HG03064 (cell line): Measurements from ENCODE around the gene NPAS2.

Source experiments
- ATAC-seq: cut with Tn5 transposase; IDR thresholded peaks from one replicate; pipeline ENCODE4 v1.9.1; 2021; ENCODE audit warnings: low read depth; ENCODE audit not compliant: unreplicated experiment

Gene NPAS2

GRCh38 chr2:100936972-100937542 is 117.1 kb downstream of the NPAS2 start:
- no peak for ATAC-seq

DNA sequence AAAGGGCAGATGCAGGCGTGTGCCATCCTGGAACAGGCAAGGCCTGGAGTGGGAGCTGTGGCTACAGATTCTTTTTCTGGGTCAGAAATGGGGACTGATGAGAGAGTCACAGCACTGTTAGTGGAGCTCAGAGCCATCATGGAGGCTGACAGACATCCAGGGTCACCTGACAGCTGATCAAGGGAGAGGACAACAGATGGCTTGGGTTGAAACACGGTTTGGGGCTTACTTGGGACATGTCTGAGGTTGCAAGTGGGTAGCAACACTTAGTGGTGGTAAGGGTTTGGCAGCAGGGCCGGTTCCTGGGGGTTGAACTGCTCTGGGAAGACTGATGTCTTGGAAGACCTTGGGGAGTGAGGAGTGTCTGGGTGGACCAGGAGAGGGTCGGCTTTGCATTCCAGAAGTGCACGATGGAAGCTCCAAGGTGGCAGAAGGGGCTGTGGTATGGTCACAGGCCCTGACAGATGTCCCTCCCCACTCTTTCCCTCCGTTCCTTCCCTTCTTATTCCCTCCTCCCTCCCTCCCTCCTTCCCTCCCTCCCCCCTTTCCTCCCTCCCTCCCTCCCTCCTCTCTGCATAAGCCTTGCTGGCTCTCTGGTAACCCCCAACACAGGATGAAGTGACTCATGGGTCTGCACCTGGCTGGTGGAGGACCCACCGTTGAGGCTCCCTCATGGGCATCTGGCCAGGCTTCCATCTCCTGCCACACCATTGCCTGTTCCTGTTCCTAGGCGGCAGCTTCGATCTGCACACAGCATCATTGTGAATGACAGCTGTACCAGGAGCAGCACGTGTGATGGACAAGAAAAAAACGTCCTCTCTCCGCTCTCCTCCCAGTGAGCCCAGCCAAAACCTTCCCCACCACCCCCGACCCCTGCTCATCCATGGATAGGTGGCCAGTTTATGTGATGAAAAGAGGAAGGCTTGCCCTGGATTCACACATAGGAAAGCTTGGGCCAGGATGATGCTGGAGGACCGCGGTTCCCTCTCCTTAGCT is 118.4 kb downstream of the NPAS2 start:
- ATAC-seq = no peak

- ATAC-seq = no peak
These were observed 119.5 kb downstream of the NPAS2 start for GRCh38 chr2:100939445-100939844.

GRCh38 chr2:100940240-100940639 is 120.3 kb downstream of the NPAS2 start:
- ATAC-seq = no peak

DNA sequence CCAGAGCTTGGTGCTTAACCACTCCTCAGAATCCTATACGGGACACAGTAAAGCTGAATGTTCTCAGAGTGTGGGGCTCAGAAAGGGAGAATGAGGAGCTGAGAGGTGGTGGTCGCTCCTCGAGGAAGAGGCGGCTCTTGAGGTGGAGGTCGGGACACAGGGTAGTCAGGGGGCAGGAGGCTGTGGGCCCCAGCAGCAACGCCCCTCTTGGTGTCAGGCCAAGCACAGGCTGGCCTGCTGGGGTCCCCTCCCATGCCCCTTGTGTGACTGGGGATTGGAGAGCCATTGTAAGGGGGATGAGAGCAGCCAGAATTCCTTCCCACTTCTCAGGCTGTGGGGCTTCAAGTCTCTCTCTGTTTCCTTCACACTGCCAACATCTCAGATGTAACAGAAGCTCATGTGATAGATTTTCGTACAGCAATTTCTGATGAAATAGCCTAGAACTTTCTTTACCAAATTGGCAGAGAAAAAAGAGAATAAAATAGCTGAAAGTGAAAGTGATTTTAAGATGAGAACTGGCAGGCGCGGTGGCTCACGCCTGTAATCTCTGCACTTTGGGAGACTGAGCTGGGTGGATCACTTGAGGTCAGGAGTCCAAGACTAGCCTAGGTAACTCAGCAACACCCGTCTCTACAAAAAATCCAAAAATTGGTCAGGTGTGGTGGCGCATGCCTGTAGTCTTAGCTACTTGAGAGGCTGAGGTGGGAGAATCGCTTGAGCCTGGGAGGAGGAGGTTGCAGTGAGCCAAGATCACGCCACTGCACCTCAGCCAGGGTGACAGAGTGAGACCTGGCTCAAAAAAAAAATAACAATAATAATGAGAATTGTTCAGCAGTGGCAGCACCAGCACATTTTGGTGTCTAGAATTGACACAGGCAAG is 121.1 kb downstream of the NPAS2 start:
- ATAC-seq = no peak

DNA sequence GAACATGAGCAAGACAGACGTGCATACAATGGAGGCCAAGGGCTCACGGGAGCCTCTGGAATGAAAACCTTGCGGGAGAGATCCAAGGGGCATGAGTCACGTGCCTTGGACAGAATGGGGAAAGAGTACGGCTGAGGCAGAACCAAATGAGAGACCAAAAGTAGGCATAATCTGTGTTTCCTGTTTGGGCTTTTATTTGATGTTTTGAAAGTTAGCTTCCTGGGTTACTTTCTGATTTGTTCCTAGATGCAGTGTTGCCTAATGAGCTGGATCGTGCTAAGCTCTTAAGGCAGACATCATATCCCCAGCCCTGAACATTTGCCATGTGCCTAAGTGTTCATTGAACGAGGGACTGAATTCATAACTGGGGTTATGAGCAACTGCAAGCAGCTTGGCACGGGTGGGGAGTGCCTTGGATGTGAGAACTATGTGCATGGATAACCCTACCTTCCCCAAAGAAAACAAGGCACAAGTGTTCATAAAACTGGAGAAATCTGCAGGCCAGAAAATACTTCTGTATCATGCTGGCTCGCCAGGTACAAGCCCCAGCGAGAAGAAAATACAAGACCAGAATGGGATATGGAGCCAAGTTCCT is 121.8 kb downstream of the NPAS2 start:
- ATAC-seq = no peak

- no peak for ATAC-seq
These were observed 124.9 kb downstream of the NPAS2 start for GRCh38 chr2:100944617-100945432.

DNA sequence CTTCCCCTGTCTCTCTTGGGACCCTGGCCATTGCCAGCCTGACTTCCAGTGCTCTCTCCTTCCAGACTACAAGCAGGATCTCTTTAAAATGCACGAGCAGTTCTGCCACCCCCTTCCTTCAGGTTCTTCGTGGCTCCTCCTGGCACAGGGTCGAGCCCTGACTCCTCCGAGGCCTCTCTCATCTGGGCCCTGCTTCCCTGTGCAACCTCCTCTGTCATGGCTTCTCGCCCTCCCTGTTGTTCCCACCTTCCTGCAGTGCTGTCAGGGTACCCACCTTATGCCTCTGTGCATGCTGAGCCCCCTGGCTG is 125.4 kb downstream of the NPAS2 start:
- ATAC-seq = no peak

GRCh38 chr2:100945930-100946607 is 126.1 kb downstream of the NPAS2 start:
- no peak for ATAC-seq

DNA sequence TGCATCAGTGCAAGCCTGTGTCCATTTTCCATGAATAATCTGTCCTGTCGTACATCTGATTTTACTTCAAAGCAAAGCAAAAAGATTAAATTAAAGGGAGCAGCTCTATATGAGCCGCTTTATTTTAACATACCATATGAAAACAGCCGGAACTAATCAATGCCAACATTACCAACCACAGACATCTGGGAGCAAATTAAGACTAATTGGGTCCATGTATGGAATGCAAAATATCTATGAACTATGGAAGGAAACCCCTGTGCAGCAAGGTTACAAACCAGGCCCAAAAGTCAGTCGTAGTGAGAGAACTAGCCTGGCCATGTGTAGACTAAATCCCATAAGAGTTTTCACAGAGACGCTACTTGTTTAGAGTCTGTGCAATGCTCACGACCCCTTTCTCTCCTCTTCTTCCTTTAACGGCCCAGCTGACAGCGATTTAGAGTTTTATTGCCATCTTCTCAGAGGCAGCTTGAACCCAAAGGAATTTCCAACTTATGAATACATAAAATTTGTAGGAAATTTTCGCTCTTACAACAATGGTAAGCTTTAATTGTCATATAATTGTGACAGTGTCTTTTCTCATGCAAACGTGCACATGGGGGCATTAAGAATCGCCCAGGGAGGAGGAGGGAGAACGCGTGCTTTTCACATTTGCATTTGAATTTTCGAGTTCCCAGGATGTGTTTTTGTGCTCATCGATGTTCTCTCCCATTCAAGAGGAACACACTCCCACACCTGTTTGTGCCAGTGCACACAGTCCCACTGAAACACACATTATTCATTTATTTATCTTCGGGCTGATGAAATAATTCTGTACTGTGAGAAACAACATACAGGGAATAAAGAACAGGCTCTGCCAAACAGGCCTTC is 129.2 kb downstream of the NPAS2 start:
- ATAC-seq = no peak

GRCh38 chr2:100952512-100952911 is 132.6 kb downstream of the NPAS2 start:
- no peak for ATAC-seq

DNA sequence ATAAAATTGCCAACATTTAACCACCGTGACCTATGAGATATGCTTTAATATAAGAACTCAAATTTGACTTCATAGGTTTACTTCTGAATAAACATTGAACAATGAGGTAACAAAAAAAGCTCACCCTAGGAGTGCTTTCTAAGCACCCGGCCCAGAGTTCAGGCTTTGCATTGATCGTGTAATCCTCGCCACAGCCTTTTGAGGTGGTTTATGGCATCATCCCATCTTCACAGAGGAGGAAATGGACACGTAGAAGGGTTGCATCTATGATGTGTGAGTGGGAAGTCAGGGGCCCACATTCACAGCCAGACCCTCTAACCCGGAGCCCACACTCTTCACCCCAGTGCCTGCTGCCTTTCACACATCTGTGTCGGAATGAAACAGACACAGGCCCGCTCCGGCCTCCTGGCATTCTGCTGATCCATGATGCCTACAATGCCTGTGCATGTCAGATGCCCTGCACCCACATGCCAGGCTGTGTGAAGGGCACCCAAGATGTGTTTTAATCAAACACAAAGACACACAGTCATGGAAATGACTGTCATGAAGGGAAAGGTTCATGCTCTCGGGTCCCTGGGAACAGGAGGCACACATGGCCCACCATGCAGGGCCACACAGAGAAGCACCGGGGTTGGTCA is 133.6 kb downstream of the NPAS2 start:
- no peak for ATAC-seq

GRCh38 chr2:100954044-100954420 is 134.1 kb downstream of the NPAS2 start:
- ATAC-seq = no peak

- ATAC-seq = no peak
These were observed 135.3 kb downstream of the NPAS2 start for GRCh38 chr2:100955226-100955625.

DNA sequence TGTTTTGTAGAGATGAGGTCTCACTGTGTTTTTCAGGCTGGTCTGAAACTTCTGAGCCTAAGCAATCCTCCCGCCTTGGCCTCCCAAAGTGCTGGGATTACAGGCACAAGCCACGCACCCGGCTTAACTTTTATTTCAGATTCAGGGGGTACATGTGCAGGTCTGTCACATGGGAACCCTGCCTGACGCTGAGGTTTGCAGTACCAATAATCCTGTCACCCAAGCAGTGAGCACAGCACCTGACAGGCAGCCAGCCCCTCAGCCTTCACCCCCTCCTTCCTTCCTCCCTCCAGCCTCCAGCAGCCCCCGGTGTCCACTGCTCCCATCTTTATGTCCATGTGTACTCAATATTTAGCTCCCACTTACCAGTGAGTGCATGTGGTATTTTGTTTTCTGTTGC is 136.1 kb downstream of the NPAS2 start:
- no peak for ATAC-seq

GRCh38 chr2:100957996-100958653 is 138.2 kb downstream of the NPAS2 start:
- ATAC-seq = no peak

DNA sequence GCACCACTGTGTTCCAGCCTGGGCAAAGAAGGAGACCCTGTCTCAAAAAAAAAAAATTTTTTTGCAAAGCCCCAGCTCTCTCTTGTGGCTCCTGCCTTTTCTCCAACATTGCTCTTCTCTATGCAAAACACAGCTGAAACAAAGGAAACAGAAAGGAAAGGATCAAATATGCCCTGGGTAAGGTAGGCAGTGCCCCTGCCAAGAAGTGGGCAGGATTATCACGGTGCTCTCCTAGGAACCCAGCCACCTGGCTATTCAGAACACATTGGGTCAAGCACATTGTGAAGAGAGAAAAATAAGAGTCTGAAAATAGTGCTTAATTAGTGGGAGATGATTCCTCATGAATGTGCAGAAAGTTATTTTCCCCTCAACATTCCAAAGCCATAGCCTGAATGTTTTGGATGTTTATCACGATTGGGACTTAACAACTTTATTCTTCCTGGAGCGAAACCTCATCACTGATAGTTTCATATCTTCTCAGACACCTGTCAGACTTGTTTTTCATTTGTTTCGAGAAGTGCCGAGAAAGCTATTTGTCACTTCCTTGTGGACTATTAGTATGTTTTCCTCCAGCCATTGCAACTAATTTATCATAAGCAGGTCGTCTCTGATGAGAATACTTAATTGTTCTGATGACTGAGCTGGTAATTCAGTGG is 139.4 kb downstream of the NPAS2 start:
- no peak for ATAC-seq
